Amygdala (tissue), 56 donors: ENCODE data around the gene ADAM23.

ENCODE experiments used
- DNase-seq, 56 donors: peaks; one replicate each; lab custom pipeline; 2025; lab: John Stamatoyannopoulos, UW

The ADAM23 gene

GRCh38 chr2:206627632-206628031, 184.3 kb downstream of the ADAM23 start:
- no peak for DNase-seq

GRCh38 chr2:206631340-206631739, 188.0 kb downstream of the ADAM23 start:
- no peak for DNase-seq

GRCh38 chr2:206635015-206635414, 191.7 kb downstream of the ADAM23 start:
- DNase-seq, result no peak

GRCh38 chr2:206639636-206640035, 196.3 kb downstream of the ADAM23 start:
- DNase-seq, result no peak

GRCh38 chr2:206641226-206641625, 197.9 kb downstream of the ADAM23 start:
- no peak for DNase-seq

GRCh38 chr2:206642075-206643025, 199.0 kb downstream of the ADAM23 start, which contains the start of gene FAM237A:
TSS of gene FAM237A (plus strand) at chr2:206642487. CDS start at chr2:206644237, 1,750 bp downstream.
- DNase-seq, result peak in 4 of 56 donors; percentile 1 to 7 (median 3)

GRCh38 chr2:206647985-206648384, 204.7 kb downstream of the ADAM23 start:
- DNase-seq, result no peak

- no peak for DNase-seq
These were observed 213.8 kb downstream of the ADAM23 start for GRCh38 chr2:206657087-206657486.

GRCh38 chr2:206665251-206665650, 221.9 kb downstream of the ADAM23 start:
- no peak for DNase-seq
